Activated T-cell treated with anti-CD3 and anti-CD28 coated beads, Interleukin-2, amount 50 U/mL, for 48 hours (primary cell): ENCODE results near the gene DDAH2.
"Not testable (repeated sequence)": the region's sequence is repeated elsewhere in the genome, so short reads cannot be mapped to it uniquely, and the experiment has no call there.

Experiments used
- DNase-seq, 2 experiments: peaks; one replicate each; pipeline ENCODE4 v3.0.0-alpha.2; 2020

The DDAH2 gene

GRCh38 chr6:31712296-31712695 lies 16.8 kb downstream of the DDAH2 start:
- DNase-seq, result no peak

GRCh38 chr6:31711233-31711632 lies 17.9 kb downstream of the DDAH2 start:
- no peak for DNase-seq

- DNase-seq, result no peak
These were observed 18.4 kb downstream of the DDAH2 start for GRCh38 chr6:31710523-31711219.

GRCh38 chr6:31709157-31709556 lies 19.9 kb downstream of the DDAH2 start:
- not testable (repeated sequence) for DNase-seq

- no peak for DNase-seq
These were observed 20.9 kb downstream of the DDAH2 start for GRCh38 chr6:31708224-31708623.

GRCh38 chr6:31707701-31708100 lies 21.4 kb downstream of the DDAH2 start:
- DNase-seq, result no peak

GRCh38 chr6:31706599-31706998 lies 22.5 kb downstream of the DDAH2 start, which contains the start of gene LY6G6F:
Gene LY6G6F (plus strand): TSS chr6:31706866. CDS start chr6:31706907, 41 bp downstream.
- DNase-seq, result no peak

GRCh38 chr6:31705931-31706330 lies 23.2 kb downstream of the DDAH2 start:
- no peak for DNase-seq

GRCh38 chr6:31702819-31703716 lies 26.0 kb downstream of the DDAH2 start, which contains the start of gene ABHD16A:
Gene ABHD16A (minus strand): TSS chr6:31703324. CDS start chr6:31703281, 43 bp downstream.
- DNase-seq, result peak; percentile 98 to 99

- no peak for DNase-seq
These were observed 26.7 kb downstream of the DDAH2 start for GRCh38 chr6:31702405-31702818.

GRCh38 chr6:31701666-31702404 lies 27.3 kb downstream of the DDAH2 start:
- peak in 1 of 2 experiments; percentile 24 for DNase-seq

- no peak for DNase-seq
These were observed 28.2 kb downstream of the DDAH2 start for GRCh38 chr6:31700740-31701401.

- DNase-seq, result no peak
These were observed 31.5 kb downstream of the DDAH2 start for GRCh38 chr6:31697555-31697954.

GRCh38 chr6:31693535-31693934 lies 35.6 kb downstream of the DDAH2 start:
- no peak for DNase-seq

GRCh38 chr6:31692886-31693285 lies 36.2 kb downstream of the DDAH2 start:
- no peak for DNase-seq

GRCh38 chr6:31692353-31692752 lies 36.7 kb downstream of the DDAH2 start:
- no peak for DNase-seq

- DNase-seq, result no peak
These were observed 37.5 kb downstream of the DDAH2 start for GRCh38 chr6:31691564-31692108.

- no peak for DNase-seq
These were observed 38.0 kb downstream of the DDAH2 start for GRCh38 chr6:31691078-31691463.

GRCh38 chr6:31690231-31691077 lies 38.6 kb downstream of the DDAH2 start:
- DNase-seq, result no peak

- DNase-seq, result no peak
These were observed 39.6 kb downstream of the DDAH2 start for GRCh38 chr6:31689249-31690110.
